Trophoblast cell (in vitro differentiated cells and primary cell): ENCODE data around the gene TAF8.

Experiments
- DNase-seq, 2 donors: peaks; one replicate each; pipeline ENCODE4 v3.0.0-alpha.2; 2016
- H2AFZ ChIP-seq: 2 replicates; pipeline ENCODE4 v1.6.1; 2013; ENCODE audit warnings: low read length, moderate library complexity, mild to moderate bottlenecking; ENCODE audit not compliant: insufficient read depth, poor library complexity
- H2AK5ac ChIP-seq: 2 replicates; pipeline ENCODE4 v1.6.1; 2013; ENCODE audit warnings: mild to moderate bottlenecking, low read length
- H2BK120ac ChIP-seq: 2 replicates; pipeline ENCODE4 v1.6.1; 2013; ENCODE audit warnings: low read length, mild to moderate bottlenecking, moderate library complexity; ENCODE audit not compliant: insufficient read depth, poor library complexity
- H2BK12ac ChIP-seq: 2 replicates; pipeline ENCODE4 v1.6.1; 2013; ENCODE audit warnings: mild to moderate bottlenecking, low read length, moderate library complexity
- H2BK5ac ChIP-seq: 2 replicates; pipeline ENCODE4 v1.6.1; 2013; ENCODE audit warnings: low read length, low read depth, moderate library complexity, mild to moderate bottlenecking; ENCODE audit not compliant: poor library complexity
- H3K14ac ChIP-seq: 2 replicates; pipeline ENCODE4 v1.6.1; 2013; ENCODE audit warnings: mild to moderate bottlenecking, low read length
- H3K18ac ChIP-seq: 2 replicates; pipeline ENCODE4 v1.6.1; 2013; ENCODE audit warnings: mild to moderate bottlenecking, low read length
- H3K23ac ChIP-seq: 2 replicates; pipeline ENCODE4 v1.6.1; 2013; ENCODE audit warnings: low read length
- H3K27ac ChIP-seq: 2 replicates; pipeline ENCODE4 v1.5.1; 2013; ENCODE audit warnings: low read depth, mild to moderate bottlenecking, inconsistent platforms, low read length, moderate library complexity
- H3K27me3 ChIP-seq: 2 replicates; pipeline ENCODE4 v1.6.1; 2013; ENCODE audit warnings: inconsistent platforms, mild to moderate bottlenecking, low read length, moderate library complexity; ENCODE audit not compliant: insufficient read depth
- H3K36me3 ChIP-seq, 2 experiments: 1 replicate in 1 of 2; 2 replicates in 1 of 2; pipeline ENCODE4 v1.6.1; 2013; ENCODE audit warnings: low read length in 2 of 2, mild to moderate bottlenecking in 2 of 2, moderate library complexity in 1 of 2; ENCODE audit not compliant: insufficient read depth in 2 of 2, control insufficient read depth in 1 of 2
- H3K4ac ChIP-seq: 2 replicates; pipeline ENCODE4 v1.6.1; 2013; ENCODE audit warnings: low read depth, mild to moderate bottlenecking, low read length, moderate library complexity
- H3K4me1 ChIP-seq, 2 experiments: 1 replicate in 1 of 2; 2 replicates in 1 of 2; pipeline ENCODE4 v1.6.1; 2013; ENCODE audit warnings: low read length in 2 of 2, mild to moderate bottlenecking in 2 of 2, moderate library complexity in 1 of 2; ENCODE audit not compliant: insufficient read depth in 2 of 2, control insufficient read depth in 1 of 2
- H3K4me2 ChIP-seq: 2 replicates; pipeline ENCODE4 v1.6.1; 2013; ENCODE audit warnings: inconsistent platforms, mild to moderate bottlenecking, low read length, moderate library complexity
- H3K4me3 ChIP-seq: 2 replicates; pipeline ENCODE4 v1.5.1; 2013; ENCODE audit warnings: mild to moderate bottlenecking, low read depth, low read length, inconsistent platforms
- H3K79me1 ChIP-seq: one replicate; pipeline ENCODE4 v1.6.1; 2013; ENCODE audit warnings: low read length
- H3K79me2 ChIP-seq: 2 replicates; pipeline ENCODE4 v1.6.1; 2013; ENCODE audit warnings: low read length, mild to moderate bottlenecking; ENCODE audit not compliant: control insufficient read depth, insufficient read depth, poor library complexity
- H3K9ac ChIP-seq: 2 replicates; pipeline ENCODE4 v1.6.1; 2013; ENCODE audit warnings: mild to moderate bottlenecking, low read length
- H3K9me3 ChIP-seq: 2 replicates; pipeline ENCODE4 v1.6.1; 2013; ENCODE audit warnings: low read depth, mild to moderate bottlenecking, control low read depth, inconsistent platforms, low read length; ENCODE audit not compliant: insufficient read depth
- H4K12ac ChIP-seq: 2 replicates; pipeline ENCODE4 v1.6.1; 2013; ENCODE audit warnings: low read depth, mild to moderate bottlenecking, low read length, moderate library complexity
- H4K8ac ChIP-seq: 2 replicates; pipeline ENCODE4 v1.6.1; 2013; ENCODE audit warnings: low read depth, mild to moderate bottlenecking, low read length, moderate library complexity
- H4K91ac ChIP-seq: one replicate; pipeline ENCODE4 v1.6.1; 2013; ENCODE audit warnings: low read depth, mild to moderate bottlenecking, low read length, moderate library complexity
- WGBS: extraction: QIAGEN DNeasy Blood & Tissue Kit; methylation state at CpG from one replicate; pipeline ENCODE4 v1.1.7; 2013; ENCODE audit warnings: missing lambda C conversion rate; ENCODE audit not compliant: insufficient read length, insufficient coverage; ENCODE audit errors: extremely low coverage; 5-methylcytosine and 5-hydroxymethylcytosine counted together

Gene TAF8

GRCh38 chr6:42123379-42124103 is 73.2 kb downstream of the TAF8 start:
- no peaks in the 10 kb centered on the region for H3K79me2 ChIP-seq
- peak overlapping the region; percentile 19 for H4K91ac ChIP-seq
- no peak overlapping the region for H4K12ac ChIP-seq
- no peak overlapping the region for H2AFZ ChIP-seq
- H4K8ac ChIP-seq, result no peak overlapping the region
- no peak overlapping the region for H3K23ac ChIP-seq
- H3K4me2 ChIP-seq, result no peak overlapping the region
- WGBS, result no CpG with 5 or more reads among the region's 11 CpGs
- H3K4ac ChIP-seq, result no peak overlapping the region
- no peak overlapping the region for H3K27ac ChIP-seq
- H3K27me3 ChIP-seq, result no peaks in the 10 kb centered on the region
- H3K14ac ChIP-seq, result no peak overlapping the region
- H3K4me3 ChIP-seq, result no peak overlapping the region
- no peaks in the 10 kb centered on the region for H3K9me3 ChIP-seq
- H2AK5ac ChIP-seq, result no peak overlapping the region
- no peak for DNase-seq
- H3K79me1 ChIP-seq, result no peaks in the 10 kb centered on the region
- peaks cover 9 to 14% of the 10 kb centered on the region in 2 experiments for H3K36me3 ChIP-seq
- no peak overlapping the region for H3K9ac ChIP-seq
- H2BK5ac ChIP-seq, result no peak overlapping the region
- H3K4me1 ChIP-seq, result peaks cover 15 to 23% of the 10 kb centered on the region in 2 experiments
- no peak overlapping the region for H2BK12ac ChIP-seq
- H2BK120ac ChIP-seq, result no peak overlapping the region
- H3K18ac ChIP-seq, result no peak overlapping the region

- H3K79me2 ChIP-seq, result no peaks in the 10 kb centered on the region
- H3K4me1 ChIP-seq, result peaks cover 15 to 23% of the 10 kb centered on the region in 2 experiments
- no peak overlapping the region for H3K4me3 ChIP-seq
- no peak overlapping the region for H2BK12ac ChIP-seq
- no peak overlapping the region for H2BK5ac ChIP-seq
- H4K8ac ChIP-seq, result no peak overlapping the region
- no peak overlapping the region for H2AFZ ChIP-seq
- H2BK120ac ChIP-seq, result no peak overlapping the region
- peak overlapping the region; percentile 19 for H4K91ac ChIP-seq
- no peak overlapping the region for H2AK5ac ChIP-seq
- no peak overlapping the region for H3K9ac ChIP-seq
- H4K12ac ChIP-seq, result no peak overlapping the region
- no peaks in the 10 kb centered on the region for H3K27me3 ChIP-seq
- H3K18ac ChIP-seq, result no peak overlapping the region
- H3K79me1 ChIP-seq, result no peaks in the 10 kb centered on the region
- H3K27ac ChIP-seq, result no peak overlapping the region
- no peak for DNase-seq
- H3K36me3 ChIP-seq, result peaks cover 9 to 14% of the 10 kb centered on the region in 2 experiments
- H3K4ac ChIP-seq, result no peak overlapping the region
- WGBS, result no CpG with 5 or more reads among the region's 9 CpGs
- H3K9me3 ChIP-seq, result no peaks in the 10 kb centered on the region
- H3K23ac ChIP-seq, result no peak overlapping the region
- H3K14ac ChIP-seq, result no peak overlapping the region
- no peak overlapping the region for H3K4me2 ChIP-seq
Measured at GRCh38 chr6:42124223-42124836, 74.0 kb downstream of the TAF8 start.

- Histone ChIP-seq H2BK120ac (no peak overlapping the region), H3K4ac (no peak overlapping the region), H3K23ac (no peak overlapping the region), H3K36me3 (peaks cover 9 to 14% of the 10 kb centered on the region in 2 experiments), H3K14ac (no peak overlapping the region), H3K27me3 (no peaks in the 10 kb centered on the region), H3K4me3 (no peak overlapping the region), H2AK5ac (no peak overlapping the region), H4K12ac (no peak overlapping the region), H4K91ac (peak overlapping the region; percentile 67), H3K79me2 (no peaks in the 10 kb centered on the region), H3K4me2 (no peak overlapping the region), H2BK12ac (no peak overlapping the region), H3K79me1 (no peaks in the 10 kb centered on the region), H4K8ac (no peak overlapping the region), H3K18ac (no peak overlapping the region), H3K9me3 (no peaks in the 10 kb centered on the region), H2BK5ac (no peak overlapping the region), H3K4me1 (peaks cover 15 to 23% of the 10 kb centered on the region in 2 experiments), H3K27ac (peak overlapping the region; percentile 9), H3K9ac (no peak overlapping the region), H2AFZ (no peak overlapping the region)
- WGBS, result no CpG with 5 or more reads among the region's 14 CpGs
- no peak for DNase-seq
Measured at GRCh38 chr6:42125231-42125630, 74.9 kb downstream of the TAF8 start.

GRCh38 chr6:42125663-42126062 is 75.3 kb downstream of the TAF8 start:
- Histone ChIP-seq H2BK12ac (no peak overlapping the region), H3K79me1 (no peaks in the 10 kb centered on the region), H4K8ac (no peak overlapping the region), H3K36me3 (peaks cover 9 to 14% of the 10 kb centered on the region in 2 experiments), H3K4me3 (no peak overlapping the region), H3K9ac (no peak overlapping the region), H2BK5ac (no peak overlapping the region), H4K91ac (peak overlapping the region; percentile 67), H3K9me3 (no peaks in the 10 kb centered on the region), H3K23ac (no peak overlapping the region), H3K4ac (no peak overlapping the region), H2AFZ (no peak overlapping the region), H3K18ac (no peak overlapping the region), H3K4me1 (peaks cover 15 to 23% of the 10 kb centered on the region in 2 experiments), H3K27ac (peak overlapping the region; percentile 9), H3K27me3 (no peaks in the 10 kb centered on the region), H2AK5ac (no peak overlapping the region), H2BK120ac (no peak overlapping the region), H3K79me2 (no peaks in the 10 kb centered on the region), H4K12ac (no peak overlapping the region), H3K14ac (no peak overlapping the region), H3K4me2 (no peak overlapping the region)
- DNase-seq, result no peak
- no CpG with 5 or more reads among the region's 3 CpGs for WGBS
